RWPE1 (cell line): ENCODE measurements around the gene GDPD5.

ENCODE experiments used
- CTCF ChIA-PET: fragments of 350-600 bp; sonication (Branson Sonifier 250); formaldehyde crosslinking; extraction: SDS; loops from one replicate; lab custom pipeline; 2021; lab: Yijun Ruan, JAX
- POLR2A ChIA-PET: fragments of 400-600 bp; formaldehyde crosslinking; extraction: SDS; loops from one replicate; lab custom pipeline; 2020; ENCODE audit warnings: antibody characterized with exemption; ENCODE audit not compliant: low non-redundant PET; lab: Yijun Ruan, JAX
- DNase-seq: peaks from one replicate; pipeline ENCODE4 v3.0.0; 2012; ENCODE audit warnings: low spot score
- H3K27ac ChIP-seq: fragments of 450-650 bp; 2 replicates; pipeline ENCODE4 v1.5.1; 2017
- TF ChIP-seq, protein P1 (sequence below): fragments of 450-650 bp; conservative IDR thresholded peaks from 2 replicates; pipeline ENCODE4 v1.5.1; 2017; ENCODE audit warnings: low read depth, mild to moderate bottlenecking

The GDPD5 gene

DNA sequence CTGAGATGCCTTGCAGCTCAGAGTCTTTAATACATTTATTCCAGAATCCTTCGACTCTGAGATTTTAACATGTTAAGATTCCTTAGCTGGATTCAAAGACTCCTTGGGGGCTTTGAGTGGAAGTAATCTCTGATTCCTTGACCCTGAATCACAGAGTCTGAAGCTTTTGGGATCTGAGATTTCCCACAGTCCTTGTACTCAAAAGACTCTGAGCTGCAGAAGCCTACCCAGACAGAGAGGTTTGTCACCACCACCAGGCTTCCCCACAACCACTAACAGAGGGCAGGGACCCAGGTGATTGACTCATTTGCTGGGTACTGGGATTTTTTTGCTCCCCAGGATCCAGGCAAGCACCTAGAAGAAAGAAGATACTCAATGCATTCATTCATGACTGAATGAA, 34.9 kb upstream of the GDPD5 start:
- no peak for DNase-seq
- peak overlapping the region; percentile 97 for H3K27ac ChIP-seq
- CTCF ChIA-PET: no interaction called here

DNA sequence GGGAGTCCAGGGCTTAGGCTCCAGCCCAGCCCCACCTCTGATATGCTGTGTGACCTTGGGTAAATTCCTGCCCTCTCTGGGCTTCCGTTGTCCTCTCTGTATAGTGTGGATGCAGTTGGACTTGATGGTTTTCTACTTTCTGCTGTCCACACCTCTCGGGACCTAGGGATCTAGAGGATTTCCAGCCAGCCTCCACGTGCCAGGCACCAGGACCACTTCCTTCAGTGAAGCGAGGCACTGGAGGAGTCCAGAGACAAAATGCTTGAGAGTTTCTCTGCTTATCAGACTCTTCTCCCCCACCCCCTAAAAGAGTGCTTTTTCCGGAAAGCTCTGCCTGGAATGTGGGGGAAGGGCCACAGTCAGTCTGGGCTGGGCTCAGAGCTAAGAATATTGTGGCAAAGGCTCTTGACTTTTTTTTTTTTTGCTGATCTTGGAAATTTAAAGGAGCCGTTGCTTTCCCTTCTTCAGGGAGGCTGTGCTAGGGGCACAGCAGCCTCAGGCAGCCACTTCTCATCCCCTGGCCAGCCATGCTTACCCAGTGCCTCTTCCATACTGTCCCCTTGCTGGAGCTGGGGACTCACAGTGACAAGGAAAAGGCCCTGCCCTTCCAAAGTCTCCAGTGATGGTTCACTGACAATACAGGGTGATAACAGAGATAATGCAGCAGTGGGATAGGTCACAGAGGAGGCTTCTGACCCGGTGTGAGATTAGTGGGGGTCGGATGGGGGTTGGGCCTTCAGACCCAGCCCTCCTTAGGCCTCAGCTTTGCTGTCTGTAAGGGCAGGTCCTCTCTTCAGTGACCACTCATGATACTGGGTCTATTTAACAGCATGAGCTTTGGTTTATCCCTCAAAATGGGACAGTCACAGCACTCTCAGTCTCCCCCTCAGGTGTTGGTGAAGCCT, 33.5 kb upstream of the GDPD5 start:
- ChIA-PET CTCF (interaction anchor here (0.6 to 0.7 kb wide), 3 partner anchors 308 to 1635 kb away, joined by 3 to 6 read pairs (median 4); no protein-coding TSS in a partner anchor), POLR2A (no interaction called here)
- TF ChIP-seq, protein P1, sequence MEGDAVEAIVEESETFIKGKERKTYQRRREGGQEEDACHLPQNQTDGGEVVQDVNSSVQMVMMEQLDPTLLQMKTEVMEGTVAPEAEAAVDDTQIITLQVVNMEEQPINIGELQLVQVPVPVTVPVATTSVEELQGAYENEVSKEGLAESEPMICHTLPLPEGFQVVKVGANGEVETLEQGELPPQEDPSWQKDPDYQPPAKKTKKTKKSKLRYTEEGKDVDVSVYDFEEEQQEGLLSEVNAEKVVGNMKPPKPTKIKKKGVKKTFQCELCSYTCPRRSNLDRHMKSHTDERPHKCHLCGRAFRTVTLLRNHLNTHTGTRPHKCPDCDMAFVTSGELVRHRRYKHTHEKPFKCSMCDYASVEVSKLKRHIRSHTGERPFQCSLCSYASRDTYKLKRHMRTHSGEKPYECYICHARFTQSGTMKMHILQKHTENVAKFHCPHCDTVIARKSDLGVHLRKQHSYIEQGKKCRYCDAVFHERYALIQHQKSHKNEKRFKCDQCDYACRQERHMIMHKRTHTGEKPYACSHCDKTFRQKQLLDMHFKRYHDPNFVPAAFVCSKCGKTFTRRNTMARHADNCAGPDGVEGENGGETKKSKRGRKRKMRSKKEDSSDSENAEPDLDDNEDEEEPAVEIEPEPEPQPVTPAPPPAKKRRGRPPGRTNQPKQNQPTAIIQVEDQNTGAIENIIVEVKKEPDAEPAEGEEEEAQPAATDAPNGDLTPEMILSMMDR: no peak
- DNase-seq: no peak
- peak overlapping the region; percentile 97 for H3K27ac ChIP-seq

More for the DNA sequence above, 34.9 kb upstream of the GDPD5 start:
- POLR2A ChIA-PET: no interaction called here
- TF ChIP-seq, protein P1: no peak

DNA sequence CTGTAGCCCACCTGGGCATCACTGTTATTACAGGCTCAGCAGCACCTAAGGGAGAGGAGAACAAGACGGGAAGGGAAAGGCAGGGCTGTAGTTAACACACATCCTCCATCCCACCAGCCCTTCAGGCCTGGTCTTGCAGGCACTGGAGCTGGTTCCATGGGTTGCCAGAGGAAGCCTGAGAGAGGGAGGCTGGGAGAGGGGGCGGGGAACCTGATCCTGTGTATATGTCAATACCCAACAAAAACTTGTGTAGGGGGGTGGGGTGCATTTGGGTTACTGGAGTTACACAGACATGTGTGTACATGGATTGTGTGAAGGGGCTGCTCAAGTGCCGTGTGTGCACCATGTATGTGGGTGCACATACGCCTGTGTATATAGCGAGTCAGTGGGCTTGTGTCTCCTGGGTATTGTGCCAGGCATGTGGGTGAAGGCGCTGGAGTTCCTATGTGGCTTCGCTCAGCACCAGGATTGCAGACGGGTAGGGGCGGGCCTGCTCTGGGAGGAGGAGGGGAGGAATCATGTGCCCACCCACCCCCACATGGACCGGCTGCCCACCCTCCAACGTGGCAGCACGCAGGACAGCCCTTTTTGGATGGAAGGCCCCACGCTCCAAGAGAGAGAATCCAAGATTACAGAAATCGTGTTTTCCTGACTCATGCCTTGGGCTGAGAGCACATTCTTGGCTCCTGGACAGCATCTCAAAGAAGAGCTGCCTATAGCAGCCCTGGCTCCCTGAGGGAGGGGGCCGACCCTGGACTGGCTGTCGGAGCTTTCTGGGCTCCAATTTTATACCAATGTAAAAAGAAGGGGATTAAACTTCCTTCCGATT, 32.1 kb upstream of the GDPD5 start:
- TF ChIP-seq, protein P1: no peak
- no peak for DNase-seq
- ChIA-PET POLR2A (no interaction called here), CTCF (no interaction called here)
- H3K27ac ChIP-seq: peak overlapping the region; percentile 97

DNA sequence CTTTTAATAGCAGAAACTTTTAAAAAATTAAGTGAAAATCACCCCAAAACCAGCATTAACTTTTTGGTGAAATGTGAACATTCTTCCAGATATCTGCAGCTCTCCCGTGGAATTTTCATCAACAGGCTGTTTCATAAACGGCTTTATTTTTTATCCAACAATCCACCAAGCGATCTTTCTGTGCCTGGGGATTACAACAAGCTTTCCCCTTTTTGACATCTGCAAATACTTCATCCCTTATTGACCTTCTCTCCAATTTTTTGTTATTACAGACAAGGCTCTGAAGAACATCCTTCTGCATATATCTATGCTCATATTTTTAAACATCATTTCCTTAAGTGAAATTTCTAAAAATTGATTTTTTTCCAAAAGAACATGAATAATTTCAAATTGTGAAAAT, 30.5 kb upstream of the GDPD5 start:
- DNase-seq: no peak
- TF ChIP-seq, protein P1: no peak
- peak overlapping the region; percentile 97 for H3K27ac ChIP-seq
- ChIA-PET POLR2A (no interaction called here), CTCF (no interaction called here)

DNA sequence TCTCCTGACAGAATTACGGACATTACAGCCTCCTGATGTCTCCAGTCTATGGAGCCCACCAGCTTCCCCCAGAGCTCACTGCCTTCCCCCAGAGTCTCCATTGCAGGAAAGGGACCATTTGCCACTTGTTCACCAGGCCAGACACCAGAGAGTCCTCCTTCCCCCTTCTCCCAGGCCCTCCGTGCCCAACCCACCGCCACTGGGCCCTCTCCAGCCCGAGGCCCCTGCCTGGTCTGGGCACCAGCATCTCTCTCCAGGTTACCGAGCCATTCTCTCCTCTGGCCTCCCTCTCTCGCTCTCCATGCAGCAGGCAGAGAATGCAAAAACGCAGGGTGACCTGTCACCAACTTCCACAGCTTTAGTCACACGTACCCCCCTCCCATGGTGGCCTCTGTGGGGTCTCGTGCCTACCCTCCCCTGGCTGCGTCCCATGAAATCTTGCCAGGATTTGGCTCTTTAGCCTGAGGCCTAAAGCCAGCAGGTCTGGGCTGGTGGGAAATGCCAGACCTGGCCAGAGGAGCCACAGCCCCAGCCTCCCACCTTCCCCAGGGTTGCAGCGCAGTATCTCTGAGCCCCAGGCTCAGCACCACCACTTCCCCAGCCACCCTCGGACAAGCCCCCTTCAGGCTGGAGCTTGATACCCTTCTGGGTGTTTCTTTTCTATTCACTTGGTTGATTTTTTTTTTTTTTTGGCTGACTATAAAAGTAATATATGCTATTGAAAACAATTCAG, 29.5 kb upstream of the GDPD5 start:
- CTCF ChIA-PET: interaction anchor here (0.7 kb wide), 1 partner anchor 1505 kb away, joined by 4 read pairs; no protein-coding TSS in a partner anchor
- DNase-seq: no peak
- POLR2A ChIA-PET: no interaction called here
- TF ChIP-seq, protein P1: no peak
- H3K27ac ChIP-seq: peak overlapping the region; percentile 97
